Rectal smooth muscle tissue (tissue), 1 donor: ENCODE results near the gene FLRT2.

Experiments
- H3K27ac ChIP-seq: one replicate; pipeline ENCODE4 v1.7.0; 2013; ENCODE audit warnings: low read depth, low read length, inconsistent platforms
- H3K27me3 ChIP-seq: one replicate; pipeline ENCODE4 v1.7.0; 2013; ENCODE audit warnings: low read length; ENCODE audit not compliant: control insufficient read depth, insufficient read depth
- H3K36me3 ChIP-seq: one replicate; pipeline ENCODE4 v1.7.0; 2013; ENCODE audit warnings: low read length; ENCODE audit not compliant: control insufficient read depth, insufficient read depth
- H3K4me1 ChIP-seq: one replicate; pipeline ENCODE4 v1.7.0; 2013; ENCODE audit warnings: low read length; ENCODE audit not compliant: control insufficient read depth, insufficient read depth
- H3K4me3 ChIP-seq: one replicate; pipeline ENCODE4 v1.7.0; 2013; ENCODE audit warnings: low read length
- H3K9ac ChIP-seq: one replicate; pipeline ENCODE4 v1.7.0; 2013; ENCODE audit warnings: low read length

Gene FLRT2

GRCh38 chr14:85546390-85546789 lies 16.4 kb downstream of the FLRT2 start:
- H3K27ac ChIP-seq, result no peak overlapping the region
- H3K27me3 ChIP-seq, result no peaks in the 10 kb centered on the region
- no peaks in the 10 kb centered on the region for H3K36me3 ChIP-seq
- no peak overlapping the region for H3K4me3 ChIP-seq
- H3K9ac ChIP-seq, result no peak overlapping the region
- no peaks in the 10 kb centered on the region for H3K4me1 ChIP-seq

- Histone ChIP-seq H3K27ac (no peak overlapping the region), H3K36me3 (no peaks in the 10 kb centered on the region), H3K4me3 (no peak overlapping the region), H3K4me1 (no peaks in the 10 kb centered on the region), H3K27me3 (no peaks in the 10 kb centered on the region), H3K9ac (no peak overlapping the region)
Measured at GRCh38 chr14:85549697-85550096, 19.8 kb downstream of the FLRT2 start.

GRCh38 chr14:85554106-85554505 lies 24.2 kb downstream of the FLRT2 start:
- H3K9ac ChIP-seq, result no peak overlapping the region
- H3K4me1 ChIP-seq, result no peaks in the 10 kb centered on the region
- no peaks in the 10 kb centered on the region for H3K27me3 ChIP-seq
- H3K4me3 ChIP-seq, result no peak overlapping the region
- no peaks in the 10 kb centered on the region for H3K36me3 ChIP-seq
- H3K27ac ChIP-seq, result no peak overlapping the region

- Histone ChIP-seq H3K9ac (no peak overlapping the region), H3K27ac (no peak overlapping the region), H3K4me1 (no peaks in the 10 kb centered on the region)
Measured at GRCh38 chr14:85556267-85556666, 26.3 kb downstream of the FLRT2 start.

GRCh38 chr14:85558505-85558904 lies 28.6 kb downstream of the FLRT2 start:
- H3K27ac ChIP-seq, result no peak overlapping the region
- no peaks in the 10 kb centered on the region for H3K36me3 ChIP-seq
- H3K4me1 ChIP-seq, result no peaks in the 10 kb centered on the region
- H3K9ac ChIP-seq, result no peak overlapping the region
- H3K4me3 ChIP-seq, result no peak overlapping the region
- H3K27me3 ChIP-seq, result no peaks in the 10 kb centered on the region

More at GRCh38 chr14:85556267-85556666, 26.3 kb downstream of the FLRT2 start:
- H3K4me3 ChIP-seq, result no peak overlapping the region
- no peaks in the 10 kb centered on the region for H3K27me3 ChIP-seq
- no peaks in the 10 kb centered on the region for H3K36me3 ChIP-seq

- Histone ChIP-seq H3K4me1 (no peaks in the 10 kb centered on the region), H3K9ac (no peak overlapping the region), H3K4me3 (no peak overlapping the region), H3K27ac (no peak overlapping the region), H3K27me3 (no peaks in the 10 kb centered on the region), H3K36me3 (no peaks in the 10 kb centered on the region)
Measured at GRCh38 chr14:85562630-85563029, 32.7 kb downstream of the FLRT2 start.

- H3K36me3 ChIP-seq, result no peaks in the 10 kb centered on the region
- no peaks in the 10 kb centered on the region for H3K4me1 ChIP-seq
- no peak overlapping the region for H3K4me3 ChIP-seq
Measured at GRCh38 chr14:85564841-85565527, 35.0 kb downstream of the FLRT2 start.

GRCh38 chr14:85565862-85566296 lies 35.9 kb downstream of the FLRT2 start:
- Histone ChIP-seq H3K27ac (no peak overlapping the region), H3K4me3 (no peak overlapping the region), H3K36me3 (no peaks in the 10 kb centered on the region), H3K27me3 (no peaks in the 10 kb centered on the region), H3K4me1 (no peaks in the 10 kb centered on the region), H3K9ac (no peak overlapping the region)

More at GRCh38 chr14:85564841-85565527, 35.0 kb downstream of the FLRT2 start:
- Histone ChIP-seq H3K27me3 (no peaks in the 10 kb centered on the region), H3K27ac (no peak overlapping the region), H3K9ac (no peak overlapping the region)

GRCh38 chr14:85566603-85567002 lies 36.7 kb downstream of the FLRT2 start:
- H3K27me3 ChIP-seq, result no peaks in the 10 kb centered on the region
- no peak overlapping the region for H3K4me3 ChIP-seq
- H3K4me1 ChIP-seq, result no peaks in the 10 kb centered on the region
- H3K27ac ChIP-seq, result no peak overlapping the region
- H3K36me3 ChIP-seq, result no peaks in the 10 kb centered on the region
- no peak overlapping the region for H3K9ac ChIP-seq

- H3K4me1 ChIP-seq, result no peaks in the 10 kb centered on the region
- no peak overlapping the region for H3K27ac ChIP-seq
- H3K36me3 ChIP-seq, result no peaks in the 10 kb centered on the region
- no peak overlapping the region for H3K9ac ChIP-seq
- H3K4me3 ChIP-seq, result no peak overlapping the region
- H3K27me3 ChIP-seq, result no peaks in the 10 kb centered on the region
Measured at GRCh38 chr14:85572011-85572410, 42.1 kb downstream of the FLRT2 start.

- no peaks in the 10 kb centered on the region for H3K36me3 ChIP-seq
- no peak overlapping the region for H3K27ac ChIP-seq
- H3K4me3 ChIP-seq, result no peak overlapping the region
- H3K9ac ChIP-seq, result no peak overlapping the region
- no peaks in the 10 kb centered on the region for H3K27me3 ChIP-seq
- no peaks in the 10 kb centered on the region for H3K4me1 ChIP-seq
Measured at GRCh38 chr14:85572845-85573244, 42.9 kb downstream of the FLRT2 start.

- Histone ChIP-seq H3K27me3 (no peaks in the 10 kb centered on the region), H3K36me3 (no peaks in the 10 kb centered on the region), H3K4me1 (no peaks in the 10 kb centered on the region), H3K4me3 (no peak overlapping the region), H3K9ac (no peak overlapping the region), H3K27ac (no peak overlapping the region)
Measured at GRCh38 chr14:85573406-85573805, 43.5 kb downstream of the FLRT2 start.

GRCh38 chr14:85574853-85575616 lies 45.1 kb downstream of the FLRT2 start:
- Histone ChIP-seq H3K36me3 (no peaks in the 10 kb centered on the region), H3K9ac (no peak overlapping the region), H3K27me3 (no peaks in the 10 kb centered on the region), H3K27ac (no peak overlapping the region), H3K4me1 (no peaks in the 10 kb centered on the region), H3K4me3 (no peak overlapping the region)
